Measurements from ENCODE around the gene LRRIQ3.
A peak's percentile ranks its signal among the peaks of the same experiment; 100 is the strongest.

LRRIQ3 gene

GRCh38 chr1:74113333-74113732, 84.6 kb downstream of the LRRIQ3 start:
- no peak for DNase-seq

GRCh38 chr1:74107394-74107793, 90.6 kb downstream of the LRRIQ3 start:
- DNase-seq = no peak

- DNase-seq = no peak
These were observed 106.6 kb downstream of the LRRIQ3 start for GRCh38 chr1:74091371-74091770.

- no peak for DNase-seq
These were observed 114.8 kb downstream of the LRRIQ3 start for GRCh38 chr1:74083128-74083527.

- no peak for DNase-seq
These were observed 132.9 kb downstream of the LRRIQ3 start for GRCh38 chr1:74065081-74065480.

GRCh38 chr1:74057719-74058118, 140.3 kb downstream of the LRRIQ3 start:
- DNase-seq = no peak

- no peak for DNase-seq
These were observed 144.6 kb downstream of the LRRIQ3 start for GRCh38 chr1:74053407-74053806.

GRCh38 chr1:74050386-74050785, 147.6 kb downstream of the LRRIQ3 start:
- no peak for DNase-seq

GRCh38 chr1:74038042-74038441, 159.9 kb downstream of the LRRIQ3 start:
- DNase-seq = no peak

GRCh38 chr1:74012583-74012982, 185.4 kb downstream of the LRRIQ3 start:
- DNase-seq = no peak

GRCh38 chr1:74011736-74012135, 186.2 kb downstream of the LRRIQ3 start:
- no peak for DNase-seq

GRCh38 chr1:74010206-74010605, 187.8 kb downstream of the LRRIQ3 start:
- DNase-seq = no peak

GRCh38 chr1:74005533-74005932, 192.4 kb downstream of the LRRIQ3 start:
- no peak for DNase-seq

- DNase-seq = no peak
These were observed 194.2 kb downstream of the LRRIQ3 start for GRCh38 chr1:74003806-74004205.

- peak; percentile 44 for DNase-seq
These were observed 199.5 kb downstream of the LRRIQ3 start for GRCh38 chr1:73998348-73998959.

- DNase-seq = peak; percentile 1
These were observed 217.5 kb downstream of the LRRIQ3 start for GRCh38 chr1:73980324-73981040.

- DNase-seq = no peak
These were observed 218.3 kb downstream of the LRRIQ3 start for GRCh38 chr1:73979684-73980083.

- DNase-seq = no peak
These were observed 219.0 kb downstream of the LRRIQ3 start for GRCh38 chr1:73978964-73979363.
